ENCODE data around the gene XPO6.

GRCh38 chr16:28175715-28176114, 36.0 kb downstream of the XPO6 start:
- TF ChIP-seq CTCF (IDR thresholded peaks at IDR 0.05) (no peak), POLR2A (IDR thresholded peaks at IDR 0.05) (no peak)
